Germinal center (tissue), 1 donor: ENCODE measurements around the gene SSR4.

Experiments
- DNase-seq: peaks from one replicate; pipeline ENCODE4 v3.0.0; 2012; ENCODE audit warnings: mixed read lengths, low spot score

The SSR4 gene

DNA sequence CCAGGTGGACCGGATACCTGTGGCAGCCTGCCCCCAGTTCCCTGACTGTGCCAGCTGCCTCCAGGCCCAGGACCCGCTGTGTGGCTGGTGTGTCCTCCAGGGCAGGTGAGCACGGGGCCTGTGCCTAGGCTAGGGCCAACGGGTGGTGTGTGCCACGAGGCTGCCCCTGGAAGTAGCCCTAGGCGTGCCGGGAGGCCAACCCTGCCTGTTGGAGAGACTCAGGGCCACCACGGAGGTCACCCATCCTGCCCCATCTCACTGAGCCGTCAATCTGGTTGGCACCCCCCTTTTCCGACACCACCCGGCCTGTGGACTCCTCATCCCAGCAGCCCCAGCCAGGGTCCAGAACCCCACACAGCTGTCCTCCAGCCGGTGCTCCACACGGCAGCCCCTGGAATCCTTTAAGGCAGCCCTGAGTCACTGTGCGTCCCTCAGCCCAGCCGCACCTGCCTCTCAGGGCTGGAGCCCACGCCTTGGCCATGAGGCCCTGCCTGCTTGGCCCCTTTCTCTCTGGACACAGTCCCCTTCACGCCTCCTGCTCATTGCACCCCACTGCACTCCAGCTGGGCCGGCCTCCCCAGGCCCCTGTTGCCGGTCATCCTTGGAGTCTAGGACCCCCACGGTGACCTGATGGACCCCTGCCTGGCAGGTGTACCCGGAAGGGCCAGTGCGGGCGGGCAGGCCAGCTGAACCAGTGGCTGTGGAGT, 25.2 kb upstream of the SSR4 start:
- DNase-seq, result no peak

DNA sequence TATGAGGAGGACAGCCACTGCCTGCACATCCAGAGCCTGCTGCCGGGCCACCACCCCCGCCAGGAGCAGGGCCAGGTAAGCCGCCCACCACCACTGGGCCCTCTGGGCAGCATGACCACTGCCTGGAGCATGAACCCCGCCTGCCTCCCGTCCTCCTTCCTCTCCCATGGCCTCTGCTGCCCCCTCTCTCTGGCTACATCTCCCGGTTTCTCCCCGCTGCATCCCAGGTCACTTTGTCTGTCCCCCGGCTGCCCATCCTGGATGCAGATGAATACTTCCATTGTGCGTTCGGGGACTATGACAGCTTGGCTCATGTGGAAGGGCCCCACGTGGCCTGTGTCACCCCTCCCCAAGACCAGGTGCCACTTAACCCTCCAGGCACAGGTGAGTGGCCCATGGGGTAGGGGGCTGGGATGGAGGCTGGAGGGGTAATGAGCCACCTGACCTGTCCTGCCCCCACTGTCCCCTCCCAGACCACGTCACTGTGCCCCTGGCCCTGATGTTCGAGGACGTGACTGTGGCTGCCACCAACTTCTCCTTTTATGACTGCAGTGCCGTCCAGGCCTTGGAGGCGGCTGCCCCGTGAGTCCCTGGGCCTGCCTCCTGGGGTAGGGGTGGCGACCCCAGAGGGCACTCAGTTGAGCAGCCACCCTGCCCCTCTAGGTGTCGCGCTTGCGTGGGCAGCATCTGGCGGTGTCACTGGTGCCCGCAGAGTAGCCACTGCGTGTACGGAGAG, 24.4 kb upstream of the SSR4 start:
- no peak for DNase-seq

DNA sequence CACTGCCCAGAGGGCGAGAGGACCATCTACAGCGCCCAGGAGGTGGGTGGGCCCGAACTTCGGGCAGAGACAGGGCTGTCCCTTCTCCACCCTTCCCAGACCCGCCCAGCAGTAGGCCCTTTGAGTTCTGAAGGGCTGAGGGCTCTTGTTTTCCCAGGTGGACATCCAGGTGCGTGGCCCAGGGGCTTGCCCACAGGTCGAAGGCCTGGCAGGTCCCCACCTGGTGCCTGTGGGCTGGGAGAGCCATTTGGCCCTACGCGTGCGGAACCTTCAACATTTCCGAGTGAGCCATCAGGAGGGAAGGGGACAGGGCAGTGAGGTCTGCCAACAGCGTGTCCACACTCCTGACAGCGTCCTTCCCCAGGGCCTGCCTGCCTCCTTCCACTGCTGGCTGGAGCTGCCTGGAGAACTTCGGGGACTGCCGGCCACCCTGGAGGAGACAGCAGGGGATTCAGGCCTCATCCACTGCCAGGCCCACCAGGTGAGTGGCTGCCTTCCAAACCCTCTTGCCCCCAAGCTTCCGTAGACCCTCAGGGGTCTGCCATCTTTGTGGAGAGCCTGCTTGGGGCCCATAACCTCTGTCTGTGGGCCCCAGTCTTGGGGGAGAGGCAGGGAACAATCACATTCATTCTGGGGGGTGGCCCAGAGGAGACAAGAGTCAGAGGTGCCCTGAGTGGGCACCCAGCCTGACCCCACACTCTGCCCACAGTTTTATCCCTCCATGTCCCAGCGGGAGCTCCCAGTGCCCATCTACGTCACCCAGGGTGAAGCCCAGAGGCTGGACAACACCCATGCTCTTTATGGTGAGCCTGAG, 23.7 kb upstream of the SSR4 start:
- DNase-seq, result no peak

DNA sequence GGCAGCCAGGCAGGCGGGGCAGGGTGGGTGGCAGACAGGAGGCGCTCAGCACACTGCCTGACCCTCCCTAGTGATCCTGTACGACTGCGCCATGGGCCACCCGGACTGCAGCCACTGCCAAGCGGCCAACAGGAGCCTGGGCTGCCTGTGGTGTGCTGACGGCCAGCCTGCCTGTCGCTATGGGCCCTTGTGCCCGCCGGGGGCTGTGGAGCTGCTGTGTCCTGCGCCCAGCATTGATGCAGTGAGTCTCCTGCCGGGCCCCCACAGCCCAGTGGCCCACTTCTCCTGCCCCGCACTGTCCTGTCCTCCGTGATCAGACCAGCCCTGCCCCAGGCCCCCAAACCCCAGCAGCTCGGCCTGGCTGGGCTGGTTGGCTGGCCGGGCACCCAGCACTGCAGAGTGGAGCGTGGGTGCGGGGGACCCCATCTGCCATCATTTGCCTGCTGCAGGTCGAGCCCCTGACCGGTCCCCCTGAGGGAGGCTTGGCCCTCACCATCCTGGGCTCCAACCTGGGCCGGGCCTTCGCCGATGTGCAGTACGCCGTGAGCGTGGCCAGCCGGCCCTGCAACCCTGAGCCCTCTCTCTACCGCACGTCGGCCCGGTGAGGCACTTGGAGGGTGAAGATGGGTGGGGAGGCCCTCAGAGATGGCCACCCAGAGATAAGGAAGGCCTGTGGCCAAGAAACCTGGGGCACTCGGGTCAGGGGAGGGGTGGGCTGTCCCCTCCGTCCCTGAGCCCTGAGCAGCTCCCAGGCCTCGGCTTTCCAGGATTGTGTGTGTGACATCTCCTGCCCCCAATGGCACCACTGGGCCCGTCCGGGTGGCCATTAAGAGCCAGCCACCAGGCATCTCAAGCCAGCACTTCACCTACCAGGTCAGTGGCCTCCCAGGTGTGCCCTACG, 22.8 kb upstream of the SSR4 start:
- no peak for DNase-seq

GRCh38 chrX:153772316-153773217, 21.9 kb upstream of the SSR4 start:
- no peak for DNase-seq

DNA sequence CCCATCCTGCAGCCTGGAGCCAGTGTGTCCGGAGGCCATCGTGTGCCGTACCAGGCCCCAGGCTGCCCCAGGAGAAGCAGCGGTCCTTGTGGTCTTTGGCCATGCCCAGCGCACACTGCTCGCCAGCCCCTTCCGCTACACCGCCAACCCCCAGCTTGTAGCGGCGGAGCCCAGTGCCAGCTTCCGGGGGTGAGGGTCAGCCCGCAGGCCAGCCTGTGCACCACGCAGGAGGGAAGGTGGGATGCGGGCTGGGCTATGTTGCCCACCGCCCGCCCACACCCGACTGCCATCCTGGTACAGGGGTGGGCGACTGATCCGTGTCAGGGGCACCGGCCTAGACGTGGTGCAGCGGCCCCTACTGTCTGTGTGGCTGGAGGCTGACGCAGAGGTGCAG, 21.3 kb upstream of the SSR4 start:
- DNase-seq, result no peak

DNA sequence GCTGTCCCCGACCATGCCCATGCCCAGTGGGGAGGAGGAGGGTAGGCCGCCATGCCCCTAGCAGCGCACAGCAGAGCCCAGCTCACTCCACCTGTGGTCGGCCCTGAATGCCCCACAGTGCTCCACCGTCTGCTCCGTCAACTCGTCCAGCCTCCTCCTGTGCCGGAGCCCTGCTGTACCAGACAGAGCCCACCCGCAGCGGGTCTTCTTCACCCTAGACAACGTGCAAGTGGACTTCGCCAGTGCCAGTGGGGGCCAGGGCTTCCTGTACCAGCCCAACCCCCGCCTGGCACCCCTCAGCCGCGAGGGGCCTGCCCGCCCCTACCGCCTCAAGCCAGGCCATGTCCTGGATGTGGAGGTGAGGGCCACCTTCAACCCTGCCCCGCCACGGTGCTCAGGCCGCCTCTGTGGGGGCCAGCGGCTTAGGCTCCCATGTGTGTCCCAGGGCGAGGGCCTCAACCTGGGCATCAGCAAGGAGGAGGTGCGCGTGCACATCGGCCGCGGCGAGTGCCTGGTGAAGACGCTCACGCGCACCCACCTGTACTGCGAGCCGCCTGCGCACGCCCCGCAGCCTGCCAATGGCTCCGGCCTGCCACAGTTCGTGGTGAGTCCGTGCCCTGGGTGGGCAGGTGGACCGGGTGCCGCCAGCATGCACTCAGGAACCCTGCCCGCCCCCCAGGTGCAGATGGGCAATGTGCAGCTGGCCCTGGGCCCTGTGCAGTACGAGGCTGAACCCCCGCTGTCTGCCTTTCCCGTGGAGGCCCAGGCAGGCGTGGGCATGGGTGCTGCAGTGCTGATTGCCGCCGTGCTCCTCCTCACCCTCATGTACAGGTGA, 20.5 kb upstream of the SSR4 start:
- DNase-seq, result no peak

DNA sequence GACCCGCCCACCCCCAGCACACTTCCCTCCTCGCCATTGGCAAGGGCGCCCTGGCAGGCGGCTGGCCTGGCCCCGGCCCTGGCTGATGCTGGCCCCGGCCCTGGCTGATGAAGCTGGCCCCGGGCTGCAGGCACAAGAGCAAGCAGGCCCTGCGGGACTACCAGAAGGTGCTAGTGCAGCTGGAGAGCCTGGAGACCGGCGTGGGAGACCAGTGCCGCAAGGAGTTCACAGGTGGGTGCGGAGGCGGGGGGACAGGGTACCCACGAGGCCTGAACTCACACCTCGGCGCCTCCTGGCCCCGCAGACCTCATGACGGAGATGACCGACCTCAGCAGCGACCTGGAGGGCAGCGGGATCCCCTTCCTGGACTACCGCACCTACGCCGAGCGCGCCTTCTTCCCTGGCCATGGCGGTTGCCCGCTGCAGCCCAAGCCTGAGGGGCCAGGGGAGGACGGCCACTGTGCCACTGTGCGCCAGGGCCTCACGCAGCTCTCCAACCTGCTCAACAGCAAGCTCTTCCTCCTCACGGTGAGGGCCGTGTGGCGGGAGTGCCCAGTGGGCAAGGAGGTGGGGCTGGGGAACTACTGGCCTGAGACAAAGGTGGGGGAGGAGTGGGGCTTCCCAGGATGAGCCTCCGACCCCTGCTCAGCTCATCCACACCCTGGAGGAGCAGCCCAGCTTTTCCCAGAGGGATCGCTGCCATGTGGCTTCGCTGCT, 19.7 kb upstream of the SSR4 start:
- no peak for DNase-seq

DNA sequence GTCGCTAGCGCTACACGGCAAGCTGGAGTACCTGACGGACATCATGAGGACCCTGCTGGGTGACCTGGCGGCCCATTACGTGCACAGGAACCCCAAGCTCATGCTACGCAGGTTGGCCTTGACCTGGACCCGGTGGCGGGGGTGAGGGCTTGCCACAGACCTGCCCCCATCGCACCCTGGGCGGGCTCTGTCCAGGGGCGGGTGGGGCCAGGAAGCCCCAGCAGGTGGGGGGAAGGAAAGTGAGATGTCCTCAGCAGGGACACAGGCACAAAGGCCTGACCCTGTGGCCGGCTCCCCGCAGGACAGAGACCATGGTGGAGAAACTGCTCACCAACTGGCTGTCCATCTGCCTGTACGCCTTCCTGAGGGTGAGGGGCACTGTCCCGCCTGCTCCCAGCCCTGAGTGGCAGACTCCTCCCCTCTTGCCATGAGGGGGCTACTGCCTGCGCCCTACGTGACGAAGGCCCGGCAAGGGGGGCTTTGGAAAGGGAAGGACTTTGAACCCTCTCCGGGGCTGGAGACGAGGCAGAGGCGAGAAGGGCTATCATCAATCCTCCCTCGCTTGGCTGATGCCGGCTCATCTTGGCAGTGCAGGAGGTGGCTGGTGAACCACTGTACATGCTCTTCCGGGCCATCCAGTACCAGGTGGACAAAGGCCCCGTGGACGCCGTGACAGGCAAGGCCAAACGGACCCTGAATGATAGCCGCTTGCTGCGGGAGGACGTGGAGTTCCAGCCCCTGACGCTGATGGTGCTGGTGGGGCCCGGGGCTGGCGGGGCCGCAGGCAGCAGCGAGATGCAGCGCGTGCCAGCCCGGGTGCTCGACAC, 19.0 kb upstream of the SSR4 start:
- DNase-seq, result no peak

GRCh38 chrX:153776120-153776599, 18.3 kb upstream of the SSR4 start:
- no peak for DNase-seq

DNA sequence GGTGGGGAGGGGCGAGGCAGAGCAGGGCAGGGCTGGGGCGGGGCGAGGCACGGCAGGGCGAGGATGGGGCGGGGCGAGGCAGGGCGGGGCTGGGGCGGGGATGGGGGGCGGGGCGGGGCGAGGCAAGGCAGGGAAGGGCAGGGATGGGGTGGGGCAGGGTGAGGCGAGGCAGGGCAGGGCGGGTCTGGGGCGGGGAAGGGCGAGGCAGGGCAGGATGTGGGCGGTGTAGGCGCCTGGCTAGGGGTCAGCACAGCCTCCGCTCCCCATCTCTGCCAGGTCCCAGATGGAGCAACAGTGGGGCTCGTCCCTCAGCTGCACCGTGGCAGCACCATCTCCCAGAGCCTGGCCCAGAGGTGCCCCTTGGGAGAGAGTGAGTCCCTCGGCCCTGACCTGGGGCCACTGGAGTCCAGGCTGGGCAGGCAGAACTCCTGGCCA, 17.8 kb upstream of the SSR4 start:
- DNase-seq, result no peak

DNA sequence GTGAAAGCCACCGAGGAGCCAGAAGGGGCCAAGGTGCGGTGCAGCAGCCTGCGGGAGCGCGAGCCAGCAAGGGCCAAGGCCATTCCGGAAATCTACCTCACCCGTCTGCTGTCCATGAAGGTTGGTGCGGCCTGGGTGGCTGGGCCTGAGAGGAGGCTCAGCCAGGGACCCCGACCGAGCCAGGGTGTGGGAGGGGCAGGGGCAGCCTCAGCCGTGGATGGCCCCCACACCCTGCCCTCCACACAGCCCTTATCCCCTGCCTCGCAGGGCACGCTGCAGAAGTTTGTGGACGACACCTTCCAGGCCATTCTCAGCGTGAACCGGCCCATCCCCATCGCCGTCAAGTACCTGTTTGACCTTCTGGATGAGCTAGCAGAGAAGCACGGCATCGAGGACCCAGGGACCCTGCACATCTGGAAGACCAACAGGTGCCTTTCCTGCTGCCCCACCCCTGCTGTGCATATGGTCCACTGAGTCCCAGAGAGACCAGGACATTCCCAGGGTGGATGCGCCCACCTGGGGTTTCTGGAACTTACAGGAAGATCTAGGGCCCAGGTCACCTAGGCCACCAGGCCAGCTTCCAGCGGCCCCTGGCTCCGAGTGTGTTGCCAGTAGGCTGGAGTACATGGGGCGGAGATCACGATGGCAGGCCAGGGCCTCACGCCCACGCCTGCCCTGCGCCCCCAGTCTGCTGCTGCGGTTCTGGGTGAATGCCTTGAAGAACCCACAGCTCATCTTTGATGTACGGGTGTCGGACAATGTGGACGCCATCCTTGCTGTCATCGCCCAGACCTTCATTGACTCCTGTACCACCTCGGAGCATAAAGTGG, 17.0 kb upstream of the SSR4 start:
- no peak for DNase-seq

DNA sequence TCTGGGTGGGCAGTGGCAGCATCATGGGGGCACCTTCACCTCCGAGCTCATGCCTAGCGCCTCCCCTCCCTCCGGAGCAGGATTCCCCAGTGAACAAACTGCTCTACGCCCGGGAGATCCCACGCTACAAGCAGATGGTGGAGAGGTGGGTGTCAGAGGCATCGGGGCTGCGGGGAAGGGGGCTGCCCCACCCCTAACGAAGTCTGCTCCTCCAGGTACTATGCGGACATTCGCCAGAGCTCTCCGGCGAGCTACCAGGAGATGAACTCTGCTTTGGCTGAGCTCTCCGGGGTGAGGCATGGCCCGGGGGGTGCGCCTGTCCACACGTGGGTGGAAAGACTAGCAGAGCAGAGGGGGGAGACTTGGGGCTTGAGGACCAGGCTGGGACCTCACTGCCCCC, 16.3 kb upstream of the SSR4 start:
- no peak for DNase-seq

DNA sequence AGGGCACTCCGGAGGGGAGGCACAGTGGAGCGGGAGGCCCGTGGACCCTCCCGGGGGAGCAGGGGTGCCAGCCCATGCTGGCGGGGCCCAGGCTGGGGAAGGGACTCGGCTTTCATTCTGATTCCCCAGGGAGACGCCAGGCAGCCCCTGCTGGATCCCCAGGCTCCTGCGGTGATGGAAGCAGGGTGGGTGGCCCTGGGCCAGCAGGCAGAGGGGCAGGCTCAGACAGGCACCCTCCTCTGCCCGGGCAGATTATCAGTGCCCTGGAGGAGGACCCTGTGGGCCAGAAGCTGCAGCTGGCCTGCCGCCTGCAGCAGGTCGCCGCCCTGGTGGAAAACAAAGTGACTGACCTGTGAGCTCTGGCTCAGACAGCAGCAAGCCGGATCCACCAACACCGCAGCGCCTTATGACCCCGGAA, 15.8 kb upstream of the SSR4 start:
- no peak for DNase-seq

DNA sequence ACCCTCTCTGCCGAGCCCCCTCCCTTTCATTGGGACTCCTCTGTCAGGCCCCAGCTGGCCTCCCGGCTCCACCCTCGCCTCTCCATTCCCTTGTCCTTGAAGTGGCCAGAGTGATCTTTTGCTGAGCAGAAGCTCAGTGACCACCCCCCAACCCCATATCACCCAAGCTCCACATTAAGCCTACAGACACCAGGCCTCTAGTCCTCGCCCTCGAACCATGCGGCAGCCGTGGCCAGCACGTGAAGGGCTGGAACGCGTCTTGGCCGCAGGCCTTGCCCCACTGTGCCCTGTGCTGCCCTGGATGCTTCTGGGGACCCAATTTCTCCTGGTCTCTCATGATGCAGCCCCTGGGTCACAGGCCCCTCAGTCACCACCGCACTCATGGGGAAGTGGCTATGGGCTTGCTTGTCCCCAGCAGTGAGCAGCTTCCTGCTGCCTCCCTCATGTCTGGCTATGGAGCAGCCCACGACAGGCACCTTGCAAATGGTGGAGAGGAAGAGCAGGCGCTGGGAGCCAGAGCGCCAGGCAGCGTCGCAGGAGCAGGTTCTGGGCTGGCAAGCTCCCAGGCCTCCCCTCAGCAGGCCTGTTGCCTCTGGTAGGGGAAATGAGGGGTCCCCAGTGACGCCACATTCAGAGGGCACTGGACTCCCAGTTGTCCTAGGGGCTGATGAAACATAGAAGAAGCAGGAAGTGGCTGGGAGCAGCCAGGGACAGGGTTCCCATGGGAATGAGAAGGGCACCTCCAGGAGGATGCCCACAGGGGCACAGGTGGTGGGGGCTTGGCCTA, 14.4 kb upstream of the SSR4 start:
- no peak for DNase-seq

DNA sequence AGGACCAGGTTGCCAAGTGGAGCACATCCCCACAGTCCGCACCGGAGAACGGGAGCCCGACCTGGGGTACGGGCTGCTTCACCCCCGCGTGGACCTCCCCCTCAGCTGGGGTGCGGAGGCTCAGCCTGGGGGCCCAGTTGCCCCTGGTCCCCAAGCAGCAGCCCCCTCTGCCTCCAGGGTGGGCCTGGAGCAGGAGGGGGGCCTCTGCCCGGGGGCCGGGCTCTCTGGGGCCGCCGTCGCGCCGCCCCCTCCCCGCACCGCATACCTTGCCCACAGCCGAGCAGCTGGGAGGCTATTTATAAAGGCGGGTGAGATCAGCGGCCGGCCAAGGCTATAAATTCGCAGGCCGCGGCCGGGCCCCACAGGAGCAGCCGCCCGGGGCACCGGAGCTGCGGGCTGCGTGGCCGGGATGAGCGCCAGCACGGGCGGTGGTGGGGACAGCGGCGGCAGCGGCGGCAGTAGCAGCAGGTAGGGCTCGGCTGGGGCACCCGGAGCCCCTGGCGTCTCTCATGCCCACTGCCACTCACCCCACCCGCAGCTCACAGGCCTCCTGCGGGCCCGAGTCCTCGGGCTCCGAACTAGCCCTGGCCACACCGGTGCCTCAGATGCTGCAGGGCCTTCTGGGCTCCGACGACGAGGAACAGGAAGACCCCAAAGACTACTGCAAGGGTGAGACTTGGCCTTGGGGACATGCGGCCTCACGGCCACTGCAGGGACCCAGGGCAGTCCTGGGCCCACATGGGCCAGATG, 13.6 kb upstream of the SSR4 start, which contains the start of gene SRPK3:
SRPK3 (plus strand) TSS at position 364 of the 750 bp plus-strand sequence; CDS start at position 410, 46 bp downstream.
- DNase-seq, result no peak
